22Rv1 (cell line): ENCODE measurements around the gene IMPG1.

Experiments used
- ZFX ChIP-seq: fragments of 450-650 bp; IDR thresholded peaks from 2 replicates; pipeline ENCODE4 v1.6.1; 2017; ENCODE audit warnings: antibody characterized with exemption, borderline replicate concordance
- TF ChIP-seq, protein P1 (sequence below): fragments of 450-650 bp; IDR thresholded peaks from 2 replicates; pipeline ENCODE4 v1.5.1; 2017; ENCODE audit warnings: mild to moderate bottlenecking

DNA sequence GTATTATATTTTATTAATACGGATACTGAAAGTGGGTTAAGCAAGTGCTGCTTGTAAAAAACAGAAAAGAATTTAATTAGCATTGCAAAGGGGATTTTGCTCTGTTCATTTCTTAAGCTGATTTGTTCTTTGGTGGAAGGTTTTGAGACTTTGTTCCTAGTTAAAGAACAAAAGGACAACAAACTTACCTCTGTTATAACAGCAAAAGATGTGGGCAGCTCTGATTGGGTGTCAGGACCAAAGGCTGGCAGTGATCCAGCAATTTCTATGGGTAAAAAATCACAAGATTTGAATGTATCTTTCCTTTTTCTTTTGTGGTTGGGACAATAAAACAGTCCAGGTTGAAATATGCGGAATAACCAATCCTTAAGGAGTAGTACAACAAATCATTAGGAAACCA lies 68.8 kb downstream of the IMPG1 start:
- TF ChIP-seq, protein P1, sequence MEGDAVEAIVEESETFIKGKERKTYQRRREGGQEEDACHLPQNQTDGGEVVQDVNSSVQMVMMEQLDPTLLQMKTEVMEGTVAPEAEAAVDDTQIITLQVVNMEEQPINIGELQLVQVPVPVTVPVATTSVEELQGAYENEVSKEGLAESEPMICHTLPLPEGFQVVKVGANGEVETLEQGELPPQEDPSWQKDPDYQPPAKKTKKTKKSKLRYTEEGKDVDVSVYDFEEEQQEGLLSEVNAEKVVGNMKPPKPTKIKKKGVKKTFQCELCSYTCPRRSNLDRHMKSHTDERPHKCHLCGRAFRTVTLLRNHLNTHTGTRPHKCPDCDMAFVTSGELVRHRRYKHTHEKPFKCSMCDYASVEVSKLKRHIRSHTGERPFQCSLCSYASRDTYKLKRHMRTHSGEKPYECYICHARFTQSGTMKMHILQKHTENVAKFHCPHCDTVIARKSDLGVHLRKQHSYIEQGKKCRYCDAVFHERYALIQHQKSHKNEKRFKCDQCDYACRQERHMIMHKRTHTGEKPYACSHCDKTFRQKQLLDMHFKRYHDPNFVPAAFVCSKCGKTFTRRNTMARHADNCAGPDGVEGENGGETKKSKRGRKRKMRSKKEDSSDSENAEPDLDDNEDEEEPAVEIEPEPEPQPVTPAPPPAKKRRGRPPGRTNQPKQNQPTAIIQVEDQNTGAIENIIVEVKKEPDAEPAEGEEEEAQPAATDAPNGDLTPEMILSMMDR, result no peak
- TF ChIP-seq ZFX, result no peak
